Measurements from ENCODE around the gene KCNG2. TPM values are rescaled to one million over a fixed set of nuclear protein-coding genes. Genes with fewer than 3 reads are reported as not detected.
"Not testable (repeated sequence)": the region's sequence is repeated elsewhere in the genome, so short reads cannot be mapped to it uniquely, and the experiment has no call there.

The KCNG2 gene
- total RNA-seq, 1 donor, result not detected

- no peak for TF ChIP-seq CTCF (IDR thresholded peaks at IDR 0.05; ENCODE audit: insufficient read depth, low read length)
- no peak for DNase-seq (ENCODE audit: low read depth)
- H3K4me3 ChIP-seq (ENCODE audit: low read depth, low read length), result no peak overlapping the region
These were observed 63.9 kb downstream of the KCNG2 start for GRCh38 chr18:79861687-79862086.

DNA sequence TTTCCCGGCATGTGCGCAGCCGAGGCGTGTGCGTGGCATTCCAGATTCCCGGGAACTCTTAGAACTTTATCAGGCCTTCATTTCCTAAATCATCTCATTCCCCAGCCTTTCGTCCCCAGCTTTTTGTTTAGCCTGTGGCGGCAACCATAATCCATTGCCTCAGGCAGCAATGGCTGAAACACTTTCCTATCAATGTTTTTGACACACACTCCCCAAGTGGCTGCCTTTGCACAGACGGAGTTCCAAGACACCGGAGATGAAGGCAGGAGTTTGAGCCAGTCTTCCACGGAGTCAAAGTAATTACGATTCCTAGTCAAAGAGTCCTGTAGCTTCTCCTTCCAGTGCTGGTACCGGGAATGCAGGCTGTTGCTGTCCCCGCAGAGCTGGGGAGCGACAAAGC lies 64.8 kb downstream of the KCNG2 start:
- H3K4me3 ChIP-seq (ENCODE audit: low read depth, low read length), result no peak overlapping the region
- DNase-seq (ENCODE audit: low read depth), result no peak
- no peak for TF ChIP-seq CTCF (IDR thresholded peaks at IDR 0.05; ENCODE audit: insufficient read depth, low read length)

GRCh38 chr18:79863161-79864005 lies 65.6 kb downstream of the KCNG2 start:
- DNase-seq (ENCODE audit: low read depth), result no peak
- H3K4me3 ChIP-seq (ENCODE audit: low read depth, low read length), result no peak overlapping the region
- TF ChIP-seq CTCF (IDR thresholded peaks at IDR 0.05; ENCODE audit: insufficient read depth, low read length), result no peak

DNA sequence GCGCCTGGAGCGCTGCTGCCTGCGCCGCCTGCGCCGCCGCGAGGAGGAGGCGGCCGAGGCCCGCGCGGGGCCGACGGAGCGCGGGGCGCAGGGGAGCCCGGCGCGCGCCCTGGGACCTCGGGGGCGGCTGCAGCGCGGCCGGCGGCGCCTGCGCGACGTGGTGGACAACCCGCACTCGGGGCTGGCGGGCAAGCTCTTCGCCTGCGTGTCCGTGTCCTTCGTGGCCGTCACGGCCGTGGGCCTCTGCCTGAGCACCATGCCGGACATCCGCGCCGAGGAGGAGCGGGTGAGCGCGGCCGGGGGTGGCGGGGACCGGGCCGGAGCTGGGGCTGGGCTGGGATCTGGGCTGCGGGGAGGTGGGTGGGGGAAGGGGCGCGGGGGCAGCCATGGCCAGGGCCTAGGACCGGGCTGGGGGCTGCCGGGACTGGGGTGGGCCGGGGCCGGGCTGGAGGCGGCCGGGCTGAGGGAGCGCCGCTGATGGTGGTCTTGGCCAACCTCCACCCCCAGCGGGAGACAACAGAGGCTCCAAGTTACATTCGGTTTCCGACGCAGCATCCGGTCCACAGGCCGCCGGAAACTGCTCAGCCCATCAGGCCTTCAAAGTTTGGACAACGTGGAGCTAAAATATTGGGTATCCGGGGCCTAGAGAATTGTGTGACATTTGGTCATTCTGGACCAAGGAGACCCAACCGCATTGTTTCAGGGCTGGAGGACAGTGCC lies 66.4 kb downstream of the KCNG2 start:
- no peak for DNase-seq (ENCODE audit: low read depth)
- H3K4me3 ChIP-seq (ENCODE audit: low read depth, low read length), result no peak overlapping the region
- TF ChIP-seq CTCF (IDR thresholded peaks at IDR 0.05; ENCODE audit: insufficient read depth, low read length), result no peak

- not testable (repeated sequence) for DNase-seq (ENCODE audit: low read depth); H3K4me3 ChIP-seq (ENCODE audit: low read depth, low read length)
These were observed 67.2 kb downstream of the KCNG2 start for GRCh38 chr18:79864955-79865354.

DNA sequence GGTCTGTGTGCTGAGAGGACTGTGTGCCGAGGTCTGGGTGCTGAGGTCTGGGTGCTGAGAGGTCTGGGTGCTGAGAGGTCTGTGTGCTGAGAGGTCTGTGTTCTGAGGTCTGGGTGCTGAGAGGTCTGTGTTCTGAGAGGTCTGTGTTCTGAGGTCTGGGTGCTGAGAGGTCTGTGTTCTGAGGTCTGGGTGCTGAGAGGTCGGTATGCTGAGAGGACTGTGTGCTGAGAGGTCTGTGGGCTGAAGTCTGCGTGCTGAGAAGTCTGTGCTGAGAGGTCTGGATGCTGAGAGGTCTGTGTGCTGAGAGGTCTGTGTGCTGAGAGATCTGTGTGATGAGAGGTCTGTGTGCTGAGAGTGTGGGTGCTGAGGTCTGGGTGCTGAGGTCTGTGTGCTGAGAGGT lies 68.2 kb downstream of the KCNG2 start:
- DNase-seq (ENCODE audit: low read depth), result not testable (repeated sequence)

DNA sequence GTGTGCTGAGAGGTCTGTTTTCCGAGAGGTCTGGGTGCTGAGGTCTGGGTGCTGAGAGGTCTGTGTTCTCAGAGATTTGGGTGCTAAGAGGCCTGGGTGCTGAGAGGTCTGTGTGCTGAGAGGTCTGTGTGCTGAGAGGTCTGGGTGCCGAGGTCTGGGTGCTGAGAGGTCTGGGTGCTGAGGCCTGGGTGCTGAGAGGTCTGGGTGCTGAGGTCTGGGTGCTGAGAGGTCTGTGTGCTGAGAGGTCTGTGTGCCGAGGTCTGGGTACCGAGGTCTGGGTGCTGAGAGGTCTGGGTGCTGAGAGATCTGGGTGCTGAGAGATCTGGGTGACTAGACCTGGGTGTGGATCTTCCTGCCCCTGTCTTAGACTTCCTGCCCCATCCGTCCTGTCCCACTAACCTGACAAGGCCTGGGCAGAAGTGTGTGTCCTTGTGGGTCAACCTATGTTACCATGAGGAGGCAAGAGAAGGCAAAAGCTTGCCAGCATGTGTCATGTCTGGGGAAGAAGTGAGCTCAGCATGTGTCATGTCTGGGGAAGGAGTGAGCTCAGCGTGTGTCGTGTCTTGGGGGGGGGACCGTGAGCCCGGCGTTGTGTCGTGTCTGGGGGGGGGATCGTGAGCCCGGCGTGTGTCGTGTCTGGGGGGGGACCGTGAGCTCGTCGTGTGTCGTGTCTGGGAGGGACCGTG lies 69.3 kb downstream of the KCNG2 start:
- H3K4me3 ChIP-seq (ENCODE audit: low read depth, low read length), result no peak overlapping the region
- DNase-seq (ENCODE audit: low read depth), result no peak
- no peak for TF ChIP-seq CTCF (IDR thresholded peaks at IDR 0.05; ENCODE audit: insufficient read depth, low read length)

More for the DNA sequence above, 68.2 kb downstream of the KCNG2 start:
- H3K4me3 ChIP-seq (ENCODE audit: low read depth, low read length), result not testable (repeated sequence)
